PC-3 (cell line): ENCODE data around the gene DGKG. TPM values are rescaled to one million over a fixed set of nuclear protein-coding genes. Genes with fewer than 3 reads are reported as not detected.

Source experiments
- ATAC-seq: fragments of 200-7000 bp; cut with Tn5 transposase; 2 replicates; pipeline ENCODE4 v1.9.1; 2020; ENCODE audit warnings: mild to moderate bottlenecking, moderate library complexity
- BruUV-seq: library from RNA; stranded (reverse); fragments of 400-500 nt; replicated peaks from 2 replicates; lab custom pipeline; 2021; lab: Mats Ljungman, UMichigan
- CTCF ChIA-PET: fragments of 300-600 bp; sonication (Branson Sonifier 250); formaldehyde crosslinking; loops from one replicate; lab custom pipeline; 2022; ENCODE audit warnings: antibody characterized with exemption; lab: Charles Lee
- POLR2A ChIA-PET: fragments of 300-600 bp; sonication (Branson Sonifier 250); formaldehyde crosslinking; loops from one replicate; lab custom pipeline; 2022; ENCODE audit warnings: antibody characterized with exemption; ENCODE audit not compliant: unreplicated experiment; lab: Charles Lee
- DNase-seq: peaks from one replicate; pipeline ENCODE4 v3.0.0-alpha.2; 2015
- H2AFZ ChIP-seq: fragments of 300-600 bp; sonication (generic); 2 replicates; pipeline ENCODE4 v1.6.0; 2016; ENCODE audit warnings: antibody characterized with exemption, low read length
- H3F3A ChIP-seq: fragments of 300-600 bp; sonication (generic); one replicate; pipeline ENCODE4 v1.6.0; 2017; ENCODE audit warnings: antibody characterized with exemption, low read length, control low read depth, mild to moderate bottlenecking; ENCODE audit not compliant: unreplicated experiment
- H3K27ac ChIP-seq: fragments of 300-600 bp; sonication (generic); 2 replicates; pipeline ENCODE4 v1.5.1; 2016; ENCODE audit warnings: mild to moderate bottlenecking, low read length
- H3K27me3 ChIP-seq: fragments of 300-600 bp; sonication (generic); 2 replicates; pipeline ENCODE4 v1.6.1; 2016; ENCODE audit warnings: low read length, mixed read lengths
- H3K36me3 ChIP-seq: fragments of 300-600 bp; sonication (generic); 2 replicates; pipeline ENCODE4 v1.6.1; 2016; ENCODE audit warnings: low read depth, mixed run types, low read length, mixed read lengths
- H3K4me1 ChIP-seq: fragments of 300-600 bp; sonication (generic); 2 replicates; pipeline ENCODE4 v1.5.1; 2016; ENCODE audit warnings: low read length; ENCODE audit not compliant: insufficient read depth
- H3K4me2 ChIP-seq: fragments of 300-600 bp; sonication (generic); 2 replicates; pipeline ENCODE4 v1.6.0; 2016; ENCODE audit warnings: low read length
- H3K4me3 ChIP-seq: fragments of 300-600 bp; sonication (generic); 2 replicates; pipeline ENCODE4 v1.5.1; 2016; ENCODE audit warnings: mild to moderate bottlenecking, low read length, mixed read lengths
- H3K79me2 ChIP-seq: fragments of 300-600 bp; sonication (generic); 2 replicates; pipeline ENCODE4 v1.6.1; 2017; ENCODE audit warnings: low read length, mixed read lengths
- H3K9ac ChIP-seq: fragments of 300-600 bp; sonication (generic); 2 replicates; pipeline ENCODE4 v1.6.0; 2016; ENCODE audit warnings: mild to moderate bottlenecking, low read length
- H3K9me2 ChIP-seq: fragments of 300-600 bp; sonication (generic); replicated peaks from 2 replicates; pipeline ENCODE4 v1.6.1; 2016; ENCODE audit warnings: mixed run types, low read length, mixed read lengths
- H3K9me3 ChIP-seq: fragments of 300-600 bp; sonication (generic); 2 replicates; pipeline ENCODE4 v1.6.1; 2016; ENCODE audit warnings: low read length, mixed read lengths
- H4K20me1 ChIP-seq: fragments of 300-600 bp; sonication (generic); 2 replicates; pipeline ENCODE4 v1.6.1; 2016; ENCODE audit warnings: low read length, mixed read lengths
- CTCF ChIP-seq: fragments of 300-600 bp; sonication (generic); conservative IDR thresholded peaks from 2 replicates; pipeline ENCODE4 v1.5.1; 2017; ENCODE audit warnings: antibody characterized with exemption, low read depth, mild to moderate bottlenecking, low read length
- EZH2 ChIP-seq: fragments of 300-600 bp; sonication (generic); IDR thresholded peaks from one replicate; pipeline ENCODE4 v1.6.1; 2017; ENCODE audit warnings: antibody characterized with exemption, mild to moderate bottlenecking, low read length; ENCODE audit not compliant: unreplicated experiment
- EZH2phosphoT487 ChIP-seq: fragments of 300-600 bp; sonication (generic); IDR thresholded peaks from 2 replicates; pipeline ENCODE4 v1.6.1; 2018; ENCODE audit warnings: mild to moderate bottlenecking, antibody characterized with exemption, low read length, borderline replicate concordance
- intact Hi-C: fragments of 100-400 bp; cut with micrococcal nuclease; formaldehyde crosslinking; loops from 2 replicates; pipeline ENCODE4 v1.9.0; 2023
- total RNA-seq: library from RNA; depleted of rRNA; stranded (reverse); fragments of >200 nt; gene quantifications from 2 replicates; pipeline ENCODE4 v1.2.3, GENCODE V29; 2014

Gene DGKG
- total RNA-seq, 1 experiment from 2014 or later, result 2.7 TPM

GRCh38 chr3:186164696-186165095, 197.3 kb downstream of the DGKG start:
- Histone ChIP-seq H3F3A (no peaks in the 10 kb centered on the region), H3K27ac (no peak overlapping the region), H4K20me1 (no peaks in the 10 kb centered on the region), H3K79me2 (no peaks in the 10 kb centered on the region), H3K27me3 (peaks cover 77% of the 10 kb centered on the region), H3K9me2 (no peaks in the 10 kb centered on the region), H3K4me1 (no peaks in the 10 kb centered on the region), H3K4me3 (no peak overlapping the region), H3K36me3 (no peaks in the 10 kb centered on the region), H3K4me2 (no peak overlapping the region), H2AFZ (no peak overlapping the region), H3K9me3 (no peaks in the 10 kb centered on the region), H3K9ac (no peak overlapping the region)
- intact Hi-C loops, result no loop called here
- ChIA-PET POLR2A (no interaction called here), CTCF (no interaction called here)
- DNase-seq, result no peak
- BruUV-seq, result no TSS peak
- TF ChIP-seq EZH2 (no peak), EZH2phosphoT487 (no peak), CTCF (no peak)
- no peak for ATAC-seq

- H4K20me1 ChIP-seq, result no peaks in the 10 kb centered on the region
- BruUV-seq, result no TSS peak
- no peaks in the 10 kb centered on the region for H3K9me3 ChIP-seq
- no peak overlapping the region for H2AFZ ChIP-seq
- no peak overlapping the region for H3K4me3 ChIP-seq
- H3K27me3 ChIP-seq, result peaks cover 72% of the 10 kb centered on the region
- POLR2A ChIA-PET, result no interaction called here
- intact Hi-C loops, result no loop called here
- ATAC-seq, result no peak
- H3F3A ChIP-seq, result no peaks in the 10 kb centered on the region
- H3K9me2 ChIP-seq, result no peaks in the 10 kb centered on the region
- DNase-seq, result no peak
- no peaks in the 10 kb centered on the region for H3K36me3 ChIP-seq
- no peak overlapping the region for H3K4me2 ChIP-seq
- no peaks in the 10 kb centered on the region for H3K79me2 ChIP-seq
- H3K27ac ChIP-seq, result no peak overlapping the region
- no peak overlapping the region for H3K9ac ChIP-seq
- TF ChIP-seq CTCF, result no peak
- no peak for TF ChIP-seq EZH2
- no peak for TF ChIP-seq EZH2phosphoT487
- CTCF ChIA-PET, result no interaction called here
- H3K4me1 ChIP-seq, result no peaks in the 10 kb centered on the region
Observed at GRCh38 chr3:186162221-186162620, 199.8 kb downstream of the DGKG start.

- POLR2A ChIA-PET, result no interaction called here
- CTCF ChIA-PET, result no interaction called here
- TF ChIP-seq EZH2phosphoT487 (no peak), EZH2 (no peak)
Observed at GRCh38 chr3:186160691-186161243, 201.3 kb downstream of the DGKG start.

More at GRCh38 chr3:186160691-186161243, 201.3 kb downstream of the DGKG start:
- H3K36me3 ChIP-seq, result no peaks in the 10 kb centered on the region
- no peak overlapping the region for H3K9ac ChIP-seq
- H3K9me2 ChIP-seq, result no peaks in the 10 kb centered on the region
- no peak overlapping the region for H3K27ac ChIP-seq
- H3K4me1 ChIP-seq, result no peaks in the 10 kb centered on the region
- no peak overlapping the region for H2AFZ ChIP-seq
- peaks cover 69% of the 10 kb centered on the region for H3K27me3 ChIP-seq
- intact Hi-C loops, result no loop called here
- H4K20me1 ChIP-seq, result no peaks in the 10 kb centered on the region
- no peaks in the 10 kb centered on the region for H3K9me3 ChIP-seq
- no peak overlapping the region for H3K4me2 ChIP-seq
- BruUV-seq, result no TSS peak
- DNase-seq (no peak), ATAC-seq (no peak)
- no peaks in the 10 kb centered on the region for H3F3A ChIP-seq
- H3K79me2 ChIP-seq, result no peaks in the 10 kb centered on the region
- H3K4me3 ChIP-seq, result no peak overlapping the region
